ENCODE data around the gene LMX1B. TPM values are rescaled to one million over a fixed set of nuclear protein-coding genes. Genes with fewer than 3 reads are reported as not detected.
A peak's percentile ranks its signal among the peaks of the same experiment; 100 is the strongest.

Gene LMX1B
- total and polyA plus RNA-seq, 2 of the 4 experiments (the other 2 are of a cell fraction), result not detected

GRCh38 chr9:126664900-126665643 is 51.3 kb downstream of the LMX1B start:
- Histone ChIP-seq H2AFZ (replicated peaks; ENCODE audit: low read length, poor library complexity) (no peak overlapping the region), H3K56ac (ENCODE audit: extremely low read depth, insufficient read depth, low read length) (no peak overlapping the region), H3K79me1 (ENCODE audit: low read depth in 1 of 2, low read length in 2 of 2) (no peaks in the 10 kb centered on the region), H2AK5ac (ENCODE audit: low read depth, low read length) (no peak overlapping the region), H3K9me3 (ENCODE audit: control insufficient read depth, insufficient read depth, low read length) (no peaks in the 10 kb centered on the region), H3K18ac (ENCODE audit: low read depth, low read length) (no peak overlapping the region), H3K4me3 (ENCODE audit: insufficient read depth, low read depth, low read length) (no peak overlapping the region), H2BK20ac (ENCODE audit: low read depth, low read length) (no peak overlapping the region), H3K9me1 (ENCODE audit: insufficient read depth, low read length) (no peaks in the 10 kb centered on the region), H3K4me2 (ENCODE audit: low read depth, low read length) (no peak overlapping the region), H2BK120ac (ENCODE audit: low read depth, low read length) (no peak overlapping the region), H3K27ac (ENCODE audit: insufficient read depth, low read length) (no peak overlapping the region), H2BK5ac (ENCODE audit: low read depth, low read length, poor library complexity, severe bottlenecking) (no peak overlapping the region), H3K4ac (ENCODE audit: low read depth, low read length) (no peak overlapping the region), H2AK9ac (replicated peaks; ENCODE audit: low read depth, low read length, poor library complexity) (no peak overlapping the region), H4K20me1 (ENCODE audit: insufficient read depth, low read length) (no peaks in the 10 kb centered on the region), H3K14ac (replicated peaks; ENCODE audit: low read depth, low read length) (no peak overlapping the region), H2BK15ac (ENCODE audit: low read depth, low read length) (no peak overlapping the region), H4K8ac (ENCODE audit: low read depth in 2 of 2, low read length in 2 of 2) (no peak overlapping the region), H3K4me1 (ENCODE audit: control insufficient read depth, insufficient read depth, low read length) (no peaks in the 10 kb centered on the region), H3K23ac (ENCODE audit: low read depth, low read length) (no peak overlapping the region), H3K36me3 (ENCODE audit: control insufficient read depth, insufficient read depth, low read length) (no peaks in the 10 kb centered on the region), H4K91ac (ENCODE audit: insufficient read depth, low read depth, low read length) (no peak overlapping the region), H3K27me3 (ENCODE audit: control insufficient read depth, insufficient read depth, low read length) (peaks cover 56% of the 10 kb centered on the region), H4K5ac (ENCODE audit: low read depth, low read length) (no peak overlapping the region), H3K9ac (ENCODE audit: low read depth, low read length) (no peak overlapping the region)
- POLR2A ChIA-PET (ENCODE audit: unreplicated experiment), result no interaction called here
- CTCF ChIA-PET, result no interaction called here
- in situ Hi-C loops (cut with MboI; ENCODE audit: low sequenced_read_pairs) (no loop called here), intact Hi-C loops (cut with micrococcal nuclease) (no loop called here), dilution Hi-C loops (cut with HindIII; ENCODE audit: low sequenced_read_pairs, unreplicated experiment) (no loop called here)
- ATAC-seq (ENCODE audit: low read depth), result peak; percentile 14; the same call in 1 of the 2 replicates
- 3% methylated on average over 10 of the region's 25 CpGs; no CpG with 5 or more reads in 1 of the 2 experiments for WGBS, 2 experiments (ENCODE audit: extremely low coverage in 2 of 2, insufficient read length in 1 of 2)
- BruUV-seq (replicated peaks), result no TSS peak
- DNase-seq, result no peak
- no peak for TF ChIP-seq MAZ (IDR thresholded peaks at IDR 0.05; ENCODE audit: borderline replicate concordance, low read depth, low read length)
- no peak for TF ChIP-seq POLR2A (IDR thresholded peaks at IDR 0.05; ENCODE audit: low read depth, low read length)
- no peak for TF ChIP-seq CTCF (conservative IDR thresholded peaks at IDR 0.05; ENCODE audit: low read depth, low read length)
- TF ChIP-seq RAD21 (IDR thresholded peaks at IDR 0.05; ENCODE audit: low read length), result no peak

All from IMR-90 (cell line).